ENCODE measurements around the gene NOX4.

The NOX4 gene

DNA sequence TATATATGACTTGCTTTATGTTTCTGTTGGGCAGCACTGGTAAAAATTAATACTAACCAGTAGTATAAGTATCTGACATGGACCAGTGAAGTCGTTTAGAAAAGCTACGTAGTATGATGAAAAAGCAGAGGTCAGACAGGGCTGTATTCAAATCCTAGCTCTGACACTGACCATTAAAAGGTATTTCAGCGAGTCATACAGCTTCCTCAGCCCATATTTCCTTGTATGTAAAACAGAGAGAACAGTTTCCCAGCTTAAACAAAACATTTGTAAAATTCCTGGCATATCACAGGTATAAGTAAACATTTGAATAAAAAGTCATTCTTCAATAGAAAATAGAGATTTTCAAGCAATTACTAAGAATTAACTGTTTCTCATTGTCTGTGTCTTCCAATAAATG lies 4.2 kb downstream of the NOX4 start:
- no peak overlapping the region for H3K4me2 ChIP-seq (ENCODE audit: low read length)

DNA sequence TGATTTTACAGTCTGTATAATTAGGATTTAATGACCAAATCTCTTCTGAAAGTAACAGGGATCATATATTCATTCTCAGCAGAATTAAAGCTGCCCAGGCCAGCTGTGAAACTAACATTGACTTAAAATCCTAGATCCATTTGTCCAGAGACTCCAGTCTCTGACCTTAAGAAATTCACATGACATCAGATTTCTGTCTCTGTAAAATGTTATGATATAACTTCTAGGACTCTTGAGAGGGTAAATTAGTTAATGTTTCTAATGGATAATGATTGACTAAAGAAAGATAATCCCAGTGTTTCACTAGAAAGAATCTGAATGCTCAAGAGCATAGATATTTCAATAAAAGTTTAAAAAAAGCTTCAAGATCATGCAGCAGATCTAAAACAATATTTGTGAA lies 6.3 kb downstream of the NOX4 start:
- H3F3A ChIP-seq (ENCODE audit: insufficient read depth, low read length) = no peaks in the 10 kb centered on the region
- no peaks in the 10 kb centered on the region for H3K79me2 ChIP-seq (ENCODE audit: insufficient read depth, low read length)
- no peak overlapping the region for H2AFZ ChIP-seq (ENCODE audit: low read length)
- no peak overlapping the region for H3K27ac ChIP-seq (ENCODE audit: low read depth, low read length, poor library complexity, severe bottlenecking)
- no peaks in the 10 kb centered on the region for H3K9me2 ChIP-seq (ENCODE audit: low read depth, low read length)
- no peaks in the 10 kb centered on the region for H4K20me1 ChIP-seq (ENCODE audit: insufficient read depth, low read length)
- H3K4me3 ChIP-seq (ENCODE audit: low read depth, low read length, poor library complexity, severe bottlenecking) = no peak overlapping the region
- TF ChIP-seq EZH2 (IDR thresholded peaks at IDR 0.05; ENCODE audit: borderline replicate concordance, low read length) (no peak), CTCF (IDR thresholded peaks at IDR 0.05; ENCODE audit: low read length) (no peak)
- H3K9ac ChIP-seq (ENCODE audit: low read length) = no peak overlapping the region
- no peaks in the 10 kb centered on the region for H3K4me1 ChIP-seq (ENCODE audit: insufficient read depth, low read length, severe bottlenecking)
- H3K9me3 ChIP-seq (ENCODE audit: low read length) = no peaks in the 10 kb centered on the region
- H3K27me3 ChIP-seq (ENCODE audit: insufficient read depth, low read length) = no peaks in the 10 kb centered on the region
- no peaks in the 10 kb centered on the region for H3K36me3 ChIP-seq (ENCODE audit: insufficient read depth, low read length)
- no peak overlapping the region for H3K4me2 ChIP-seq (ENCODE audit: low read length)

More for the DNA sequence above, 4.2 kb downstream of the NOX4 start:
- H3F3A ChIP-seq (ENCODE audit: insufficient read depth, low read length) = no peaks in the 10 kb centered on the region
- H3K9ac ChIP-seq (ENCODE audit: low read length) = no peak overlapping the region
- H3K4me1 ChIP-seq (ENCODE audit: insufficient read depth, low read length, severe bottlenecking) = no peaks in the 10 kb centered on the region
- H3K79me2 ChIP-seq (ENCODE audit: insufficient read depth, low read length) = no peaks in the 10 kb centered on the region
- H2AFZ ChIP-seq (ENCODE audit: low read length) = no peak overlapping the region
- no peaks in the 10 kb centered on the region for H4K20me1 ChIP-seq (ENCODE audit: insufficient read depth, low read length)
- H3K27me3 ChIP-seq (ENCODE audit: insufficient read depth, low read length) = no peaks in the 10 kb centered on the region
- TF ChIP-seq CTCF (IDR thresholded peaks at IDR 0.05; ENCODE audit: low read length) (no peak), EZH2 (IDR thresholded peaks at IDR 0.05; ENCODE audit: borderline replicate concordance, low read length) (no peak)
- H3K9me3 ChIP-seq (ENCODE audit: low read length) = no peaks in the 10 kb centered on the region
- H3K27ac ChIP-seq (ENCODE audit: low read depth, low read length, poor library complexity, severe bottlenecking) = no peak overlapping the region
- H3K36me3 ChIP-seq (ENCODE audit: insufficient read depth, low read length) = no peaks in the 10 kb centered on the region
- H3K4me3 ChIP-seq (ENCODE audit: low read depth, low read length, poor library complexity, severe bottlenecking) = no peak overlapping the region
- H3K9me2 ChIP-seq (ENCODE audit: low read depth, low read length) = no peaks in the 10 kb centered on the region

- no peaks in the 10 kb centered on the region for H3K4me1 ChIP-seq (ENCODE audit: insufficient read depth, low read length, severe bottlenecking)
- H3K79me2 ChIP-seq (ENCODE audit: insufficient read depth, low read length) = no peaks in the 10 kb centered on the region
- H3K27ac ChIP-seq (ENCODE audit: low read depth, low read length, poor library complexity, severe bottlenecking) = no peak overlapping the region
- H3K4me3 ChIP-seq (ENCODE audit: low read depth, low read length, poor library complexity, severe bottlenecking) = no peak overlapping the region
- no peaks in the 10 kb centered on the region for H3F3A ChIP-seq (ENCODE audit: insufficient read depth, low read length)
- no peak overlapping the region for H3K9ac ChIP-seq (ENCODE audit: low read length)
- no peaks in the 10 kb centered on the region for H3K36me3 ChIP-seq (ENCODE audit: insufficient read depth, low read length)
- no peaks in the 10 kb centered on the region for H3K9me2 ChIP-seq (ENCODE audit: low read depth, low read length)
- no peaks in the 10 kb centered on the region for H3K9me3 ChIP-seq (ENCODE audit: low read length)
- no peak overlapping the region for H3K4me2 ChIP-seq (ENCODE audit: low read length)
- no peak overlapping the region for H2AFZ ChIP-seq (ENCODE audit: low read length)
- H4K20me1 ChIP-seq (ENCODE audit: insufficient read depth, low read length) = no peaks in the 10 kb centered on the region
- TF ChIP-seq CTCF (IDR thresholded peaks at IDR 0.05; ENCODE audit: low read length) (no peak), EZH2 (IDR thresholded peaks at IDR 0.05; ENCODE audit: borderline replicate concordance, low read length) (no peak)
- H3K27me3 ChIP-seq (ENCODE audit: insufficient read depth, low read length) = no peaks in the 10 kb centered on the region
These were observed 14.0 kb downstream of the NOX4 start for GRCh38 chr11:89477175-89477574.

Measured in OCI-LY1 (cell line).